ENCODE data around the gene FTCD.

FTCD gene

GRCh38 chr21:46122758-46123683 lies 32.4 kb downstream of the FTCD start:
- DNase-seq (ENCODE audit: low read depth) = no peak

- no peak for DNase-seq (ENCODE audit: low read depth)
Observed at GRCh38 chr21:46122237-46122671, 33.1 kb downstream of the FTCD start.

GRCh38 chr21:46121286-46122221 lies 33.8 kb downstream of the FTCD start:
- DNase-seq (ENCODE audit: low read depth) = no peak

GRCh38 chr21:46120301-46121285 lies 34.8 kb downstream of the FTCD start:
- no peak for DNase-seq (ENCODE audit: low read depth)

- no peak for DNase-seq (ENCODE audit: low read depth)
Observed at GRCh38 chr21:46119637-46120271, 35.6 kb downstream of the FTCD start.

- DNase-seq (ENCODE audit: low read depth) = no peak
Observed at GRCh38 chr21:46119144-46119636, 36.2 kb downstream of the FTCD start.

- no peak for DNase-seq (ENCODE audit: low read depth)
Observed at GRCh38 chr21:46118316-46119143, 36.8 kb downstream of the FTCD start.

GRCh38 chr21:46117586-46118315 lies 37.6 kb downstream of the FTCD start:
- DNase-seq (ENCODE audit: low read depth) = no peak

GRCh38 chr21:46116776-46117585 lies 38.4 kb downstream of the FTCD start:
- DNase-seq (ENCODE audit: low read depth) = no peak

GRCh38 chr21:46116189-46116775 lies 39.1 kb downstream of the FTCD start:
- DNase-seq (ENCODE audit: low read depth) = no peak

GRCh38 chr21:46115441-46116188 lies 39.8 kb downstream of the FTCD start:
- DNase-seq (ENCODE audit: low read depth) = no peak

- no peak for DNase-seq (ENCODE audit: low read depth)
Observed at GRCh38 chr21:46114963-46115362, 40.4 kb downstream of the FTCD start.

GRCh38 chr21:46113497-46114176 lies 41.7 kb downstream of the FTCD start:
- no peak for DNase-seq (ENCODE audit: low read depth)

- no peak for DNase-seq (ENCODE audit: low read depth)
Observed at GRCh38 chr21:46112725-46113215, 42.6 kb downstream of the FTCD start.

GRCh38 chr21:46111857-46112724 lies 43.3 kb downstream of the FTCD start:
- no peak for DNase-seq (ENCODE audit: low read depth)
